Prostate gland (tissue), 2 donors: Measurements from ENCODE around the gene ZNF888. TPM values are rescaled to one million over a fixed set of nuclear protein-coding genes. Genes with fewer than 3 reads are reported as not detected.
A peak's percentile ranks its signal among the peaks of the same experiment; 100 is the strongest.
"Not testable (repeated sequence)": the region's sequence is repeated elsewhere in the genome, so short reads cannot be mapped to it uniquely, and the experiment has no call there.

Experiments used
- DNase-seq: peaks from one replicate; pipeline ENCODE4 v3.0.0-alpha.2; 2019; ENCODE audit warnings: low spot score
- H3K27ac ChIP-seq, 2 donors: fragments of 200-600 bp; sonication (generic); 2 replicates each; pipeline ENCODE4 v1.5.1; 2017 to 2019
- H3K27me3 ChIP-seq: fragments of 200-600 bp; sonication (generic); replicated peaks from 2 replicates; pipeline ENCODE4 v1.5.1; 2019; ENCODE audit not compliant: insufficient read depth
- H3K36me3 ChIP-seq, 2 donors: fragments of 200-600 bp; sonication (generic); 1 replicate in 1 of 2; 2 replicates in 1 of 2; pipeline versions ENCODE4 v1.5.1 to v1.8.1; 2017 to 2019
- H3K4me1 ChIP-seq: fragments of 200-600 bp; sonication (generic); replicated peaks from 2 replicates; pipeline ENCODE4 v1.5.1; 2019
- H3K4me3 ChIP-seq, 2 donors: fragments of 200-600 bp; sonication (generic); 2 replicates each; pipeline ENCODE4 v1.5.1; 2017 to 2019
- H3K9me3 ChIP-seq: fragments of 200-600 bp; sonication (generic); 2 replicates; pipeline ENCODE4 v1.5.1; 2017
- CTCF ChIP-seq, 4 experiments: fragments of 200-600 bp in 2 of 4; fragments of 450-650 bp in 2 of 4; sonication (generic) in 2 of 4; IDR thresholded peaks; 1 replicate in 3 of 4; 2 replicates in 1 of 4; pipeline ENCODE4 v1.5.1; 2016 to 2019; ENCODE audit warnings: antibody characterized with exemption in 4 of 4, mild to moderate bottlenecking in 2 of 4, moderate library complexity in 2 of 4
- POLR2A ChIP-seq: fragments of 450-650 bp; IDR thresholded peaks from one replicate; pipeline ENCODE4 v1.6.1; 2016; ENCODE audit warnings: antibody characterized with exemption, mild to moderate bottlenecking
- POLR2AphosphoS5 ChIP-seq: sonication (generic); formaldehyde crosslinking; IDR thresholded peaks from one replicate; pipeline ENCODE4 v1.6.1; 2017; ENCODE audit warnings: antibody characterized with exemption
- WGBS: methylation state at CpG from one replicate; pipeline ENCODE4 v1.1.5; 2018; 5-methylcytosine and 5-hydroxymethylcytosine counted together
- intact Hi-C: fragments of 100-400 bp; cut with DNase I; formaldehyde crosslinking; loops from one replicate; pipeline ENCODE4 v1.14.2; 2022
- total RNA-seq, 2 donors: library from RNA; depleted of rRNA; stranded (reverse); fragments of >200 nt; gene quantifications; one replicate each; pipeline ENCODE4 v1.1.0, GENCODE V29; 2016

The ZNF888 gene
- total RNA-seq, 2 donors from 2014 or later, result 21.4 to 34.5 TPM

GRCh38 chr19:52941523-52941922 lies 18.3 kb upstream of the ZNF888 start:
- H3K36me3 ChIP-seq, intact Hi-C loops, H3K9me3 ChIP-seq, H3K27me3 ChIP-seq: not testable (repeated sequence)
- peak; percentile 54 for DNase-seq
- Histone ChIP-seq H3K27ac (peak overlapping the region; percentile 93 to 94), H3K4me3 (peak overlapping the region; percentile 70 to 87), H3K4me1 (peaks cover 18% of the 10 kb centered on the region)
- 18% methylated on average over 2 of the region's 2 CpGs for WGBS
- TF ChIP-seq POLR2A, result peak; percentile 73
- peak; percentile 31 for TF ChIP-seq POLR2AphosphoS5
- TF ChIP-seq CTCF (IDR thresholded peaks at IDR 0.05), result peak in 1 of 4 experiments; percentile 16

GRCh38 chr19:52940905-52941304 lies 17.7 kb upstream of the ZNF888 start:
- H3K4me1 ChIP-seq, result peaks cover 18% of the 10 kb centered on the region
- intact Hi-C loops, H3K36me3 ChIP-seq, H3K9me3 ChIP-seq, H3K27me3 ChIP-seq, DNase-seq: not testable (repeated sequence)
- peak overlapping the region; percentile 70 to 87 for H3K4me3 ChIP-seq
- H3K27ac ChIP-seq, result peak overlapping the region; percentile 93 to 94
- 43% methylated on average over 5 of the region's 5 CpGs for WGBS

- Histone ChIP-seq H3K27me3 (no peaks in the 10 kb centered on the region), H3K4me1 (peaks cover 15% of the 10 kb centered on the region), H3K4me3 (no peak overlapping the region), H3K27ac (peak overlapping the region; percentile 74 to 80), H3K9me3 (no peaks in the 10 kb centered on the region), H3K36me3 (no peaks in the 10 kb centered on the region)
- intact Hi-C loops, result no loop called here
- TF ChIP-seq POLR2AphosphoS5 (peak; percentile 75), POLR2A (no peak)
- peak; percentile 8 for DNase-seq
- WGBS, result 28% methylated on average over 5 of the region's 5 CpGs
Observed at GRCh38 chr19:52938761-52939160, 15.5 kb upstream of the ZNF888 start.

- peak; percentile 8 for DNase-seq
- Histone ChIP-seq H3K27ac (peak overlapping the region; percentile 74 to 80), H3K4me1 (peaks cover 13% of the 10 kb centered on the region), H3K36me3 (no peaks in the 10 kb centered on the region), H3K27me3 (no peaks in the 10 kb centered on the region), H3K9me3 (no peaks in the 10 kb centered on the region), H3K4me3 (no peak overlapping the region)
- WGBS, result 32% methylated on average over 7 of the region's 7 CpGs
- intact Hi-C loops, result no loop called here
- TF ChIP-seq POLR2AphosphoS5, result no peak
- TF ChIP-seq POLR2A, result no peak
- no peak for TF ChIP-seq CTCF (IDR thresholded peaks at IDR 0.05)
Observed at GRCh38 chr19:52936954-52937325, 13.7 kb upstream of the ZNF888 start.

- intact Hi-C loops, result no loop called here
- peak overlapping the region; percentile 74 to 80 for H3K27ac ChIP-seq
- 40% methylated on average over 12 of the region's 12 CpGs for WGBS
- DNase-seq, result peak; percentile 60
- H3K9me3 ChIP-seq, result no peaks in the 10 kb centered on the region
- H3K4me1 ChIP-seq, result peaks cover 13% of the 10 kb centered on the region
- TF ChIP-seq CTCF (IDR thresholded peaks at IDR 0.05) (no peak), POLR2A (no peak), POLR2AphosphoS5 (peak; percentile 71)
- H3K36me3 ChIP-seq, result no peaks in the 10 kb centered on the region
- no peak overlapping the region for H3K4me3 ChIP-seq
- no peaks in the 10 kb centered on the region for H3K27me3 ChIP-seq
Observed at GRCh38 chr19:52936151-52936953, 13.1 kb upstream of the ZNF888 start.

GRCh38 chr19:52935434-52935833 lies 12.2 kb upstream of the ZNF888 start:
- no peak for TF ChIP-seq POLR2A
- no peak for TF ChIP-seq POLR2AphosphoS5
- TF ChIP-seq CTCF (IDR thresholded peaks at IDR 0.05), result no peak
- peak overlapping the region; percentile 74 to 80 for H3K27ac ChIP-seq
- no peaks in the 10 kb centered on the region for H3K9me3 ChIP-seq
- intact Hi-C loops, result no loop called here
- H3K27me3 ChIP-seq, result no peaks in the 10 kb centered on the region
- peaks cover 13% of the 10 kb centered on the region for H3K4me1 ChIP-seq
- H3K4me3 ChIP-seq, result no peak overlapping the region
- H3K36me3 ChIP-seq, result no peaks in the 10 kb centered on the region
- no peak for DNase-seq
- WGBS, result 50% methylated on average over 8 of the region's 8 CpGs

GRCh38 chr19:52924641-52925040 lies 1.4 kb upstream of the ZNF888 start:
- H3K9me3 ChIP-seq, intact Hi-C loops, H3K27me3 ChIP-seq, H3K36me3 ChIP-seq, H3K4me1 ChIP-seq, H3K4me3 ChIP-seq, DNase-seq: not testable (repeated sequence)
- whole genome bisulfite sequencing, result 71% methylated on average over 9 of the region's 9 CpGs
- H3K27ac ChIP-seq, result peak overlapping the region; percentile 80 to 92
